ENCODE results near the gene MRS2. TPM values are rescaled to one million over a fixed set of nuclear protein-coding genes. Genes with fewer than 3 reads are reported as not detected.

The MRS2 gene
- polyA plus RNA-seq, 1 experiment: 19.9 TPM

DNA sequence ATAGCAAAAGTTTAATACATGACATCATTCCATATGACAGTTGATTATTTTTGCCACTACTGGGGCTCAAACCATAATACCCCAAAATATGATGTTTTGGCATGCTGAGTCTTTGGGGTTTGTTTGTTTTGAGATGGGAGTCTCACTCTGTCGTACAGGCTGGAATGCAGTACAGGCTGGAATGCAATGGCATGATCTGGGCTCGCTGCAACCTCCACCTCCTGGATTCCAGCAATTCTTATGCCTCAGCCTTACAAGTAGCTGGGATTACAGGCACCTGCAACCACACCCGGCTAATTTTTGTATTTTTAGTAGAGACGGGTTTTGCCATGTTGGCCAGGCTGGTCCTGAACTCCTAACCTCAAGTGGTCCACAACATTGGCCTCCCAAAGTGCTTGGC, 1.3 kb upstream of the MRS2 start:
- DNase-seq (ENCODE audit: low read depth, low spot score): no peak
- Histone ChIP-seq H3K9me3 (ENCODE audit: control insufficient read depth, insufficient read depth, low read length) (no peaks in the 10 kb centered on the region; the same call in 1 of the 2 replicates), H3K27me3 (ENCODE audit: control insufficient read depth, insufficient read depth, low read length) (no peaks in the 10 kb centered on the region), H3K27ac (ENCODE audit: low read depth, low read length) (no peak overlapping the region), H3K4me3 (ENCODE audit: low read depth, low read length) (no peak overlapping the region)
- ChIA-PET POLR2A (no interaction called here), CTCF (interaction anchor here (1.7 kb wide), 1 partner anchor 13 kb away, joined by 8 read pairs; no protein-coding TSS in a partner anchor)
- TF ChIP-seq, protein P1, sequence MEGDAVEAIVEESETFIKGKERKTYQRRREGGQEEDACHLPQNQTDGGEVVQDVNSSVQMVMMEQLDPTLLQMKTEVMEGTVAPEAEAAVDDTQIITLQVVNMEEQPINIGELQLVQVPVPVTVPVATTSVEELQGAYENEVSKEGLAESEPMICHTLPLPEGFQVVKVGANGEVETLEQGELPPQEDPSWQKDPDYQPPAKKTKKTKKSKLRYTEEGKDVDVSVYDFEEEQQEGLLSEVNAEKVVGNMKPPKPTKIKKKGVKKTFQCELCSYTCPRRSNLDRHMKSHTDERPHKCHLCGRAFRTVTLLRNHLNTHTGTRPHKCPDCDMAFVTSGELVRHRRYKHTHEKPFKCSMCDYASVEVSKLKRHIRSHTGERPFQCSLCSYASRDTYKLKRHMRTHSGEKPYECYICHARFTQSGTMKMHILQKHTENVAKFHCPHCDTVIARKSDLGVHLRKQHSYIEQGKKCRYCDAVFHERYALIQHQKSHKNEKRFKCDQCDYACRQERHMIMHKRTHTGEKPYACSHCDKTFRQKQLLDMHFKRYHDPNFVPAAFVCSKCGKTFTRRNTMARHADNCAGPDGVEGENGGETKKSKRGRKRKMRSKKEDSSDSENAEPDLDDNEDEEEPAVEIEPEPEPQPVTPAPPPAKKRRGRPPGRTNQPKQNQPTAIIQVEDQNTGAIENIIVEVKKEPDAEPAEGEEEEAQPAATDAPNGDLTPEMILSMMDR (IDR thresholded peaks at IDR 0.05; ENCODE audit: low read depth, low read length): no peak

- DNase-seq (ENCODE audit: low read depth, low spot score): no peak
- ChIA-PET CTCF (interaction anchor here (0.6 kb wide), 1 partner anchor 122 kb away, joined by 4 read pairs; no protein-coding TSS in a partner anchor), POLR2A (no interaction called here)
- no peaks in the 10 kb centered on the region for H3K27me3 ChIP-seq (ENCODE audit: control insufficient read depth, insufficient read depth, low read length)
- H3K27ac ChIP-seq (ENCODE audit: low read depth, low read length): no peak overlapping the region
- H3K4me3 ChIP-seq (ENCODE audit: low read depth, low read length): peak overlapping the region; percentile 97
- TF ChIP-seq, protein P1 (IDR thresholded peaks at IDR 0.05; ENCODE audit: low read depth, low read length): no peak
- H3K9me3 ChIP-seq (ENCODE audit: control insufficient read depth, insufficient read depth, low read length): no peaks in the 10 kb centered on the region; the same call in 1 of the 2 replicates
Observed at GRCh38 chr6:24403501-24403824, 727 bp downstream of the MRS2 start.

GRCh38 chr6:24405262-24405661, 2.5 kb downstream of the MRS2 start:
- no peaks in the 10 kb centered on the region; the same call in 1 of the 2 replicates for H3K9me3 ChIP-seq (ENCODE audit: control insufficient read depth, insufficient read depth, low read length)
- H3K27ac ChIP-seq (ENCODE audit: low read depth, low read length): no peak overlapping the region
- no peak overlapping the region for H3K4me3 ChIP-seq (ENCODE audit: low read depth, low read length)
- ChIA-PET POLR2A (no interaction called here), CTCF (interaction anchor here (0.8 to 1.5 kb wide), 3 partner anchors 16 to 25 kb away, joined by 3 to 5 read pairs (median 3); no protein-coding TSS in a partner anchor)
- H3K27me3 ChIP-seq (ENCODE audit: control insufficient read depth, insufficient read depth, low read length): no peaks in the 10 kb centered on the region
- DNase-seq (ENCODE audit: low read depth, low spot score): no peak
- TF ChIP-seq, protein P1 (IDR thresholded peaks at IDR 0.05; ENCODE audit: low read depth, low read length): no peak

DNA sequence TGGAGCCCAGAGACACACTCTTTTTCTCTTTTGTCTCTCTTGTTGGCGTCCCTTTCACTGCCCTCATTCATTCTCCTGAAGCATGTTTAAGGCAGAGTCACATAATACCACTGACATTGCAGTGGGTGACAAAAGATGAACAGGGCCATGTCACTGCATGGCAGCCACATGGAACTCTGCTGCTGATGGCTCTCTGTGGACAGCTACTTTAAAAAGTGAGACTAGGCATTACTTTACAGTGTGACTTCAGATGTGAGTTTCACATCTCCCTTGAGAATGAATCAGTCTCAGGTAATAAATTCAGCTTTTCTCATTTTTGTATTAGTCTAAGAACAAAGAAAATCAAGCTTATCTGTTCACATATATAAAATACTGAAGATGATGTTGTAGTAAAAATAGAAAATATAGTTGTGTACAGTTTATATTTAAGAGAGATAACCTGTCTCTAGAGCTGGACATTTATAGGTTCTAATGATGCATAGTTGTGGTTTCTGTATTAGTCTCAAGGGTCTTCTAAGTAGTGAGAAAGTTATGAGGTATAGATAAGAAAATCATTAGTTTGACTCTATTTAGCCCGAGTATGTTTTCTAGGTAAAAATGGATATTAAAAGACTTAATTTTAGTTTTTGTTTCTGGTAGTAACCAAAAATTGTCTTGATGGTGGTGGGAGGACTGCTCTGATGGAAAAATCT, 6.1 kb downstream of the MRS2 start:
- Histone ChIP-seq H3K27ac (ENCODE audit: low read depth, low read length) (no peak overlapping the region), H3K27me3 (ENCODE audit: control insufficient read depth, insufficient read depth, low read length) (no peaks in the 10 kb centered on the region), H3K9me3 (ENCODE audit: control insufficient read depth, insufficient read depth, low read length) (no peaks in the 10 kb centered on the region), H3K4me3 (ENCODE audit: low read depth, low read length) (no peak overlapping the region)
- ChIA-PET POLR2A (no interaction called here), CTCF (interaction anchor here (1.2 kb wide), 1 partner anchor 19 kb away, joined by 8 read pairs; no protein-coding TSS in a partner anchor)
- TF ChIP-seq, protein P1 (IDR thresholded peaks at IDR 0.05; ENCODE audit: low read depth, low read length): no peak
- DNase-seq (ENCODE audit: low read depth, low spot score): no peak

DNA sequence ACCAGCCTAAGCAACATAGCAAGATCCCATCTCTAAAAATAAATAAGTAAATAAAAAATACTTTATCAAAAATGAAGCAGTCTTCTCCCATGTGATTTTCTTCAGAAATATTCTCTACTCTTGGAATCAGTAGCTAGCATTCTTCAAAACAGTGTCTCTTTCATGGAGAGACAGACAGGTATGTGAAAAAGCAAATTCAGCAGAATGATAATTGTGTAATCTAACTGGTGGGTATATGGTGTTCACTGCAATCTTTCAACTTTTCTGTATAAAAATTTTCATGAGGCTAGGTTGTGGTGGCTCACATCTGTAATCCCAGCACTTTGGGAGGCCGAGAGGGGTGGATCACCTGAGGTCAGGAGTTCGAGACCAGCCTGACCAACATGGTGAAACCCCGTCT, 7.9 kb downstream of the MRS2 start:
- no peak overlapping the region for H3K27ac ChIP-seq (ENCODE audit: low read depth, low read length)
- CTCF ChIA-PET: no interaction called here
- TF ChIP-seq, protein P1 (IDR thresholded peaks at IDR 0.05; ENCODE audit: low read depth, low read length): no peak
- no peaks in the 10 kb centered on the region for H3K27me3 ChIP-seq (ENCODE audit: control insufficient read depth, insufficient read depth, low read length)
- H3K4me3 ChIP-seq (ENCODE audit: low read depth, low read length): no peak overlapping the region
- POLR2A ChIA-PET: no interaction called here
- DNase-seq (ENCODE audit: low read depth, low spot score): no peak
- no peaks in the 10 kb centered on the region for H3K9me3 ChIP-seq (ENCODE audit: control insufficient read depth, insufficient read depth, low read length)
